Left renal cortex interstitium (tissue), 4 donors: ENCODE results near the gene RPL37. TPM values are rescaled to one million over a fixed set of nuclear protein-coding genes. Genes with fewer than 3 reads are reported as not detected.
"Not testable (repeated sequence)": the region's sequence is repeated elsewhere in the genome, so short reads cannot be mapped to it uniquely, and the experiment has no call there.

Source experiments
- DNase-seq, 4 donors: peaks; one replicate each; pipeline ENCODE4 v3.0.0-alpha.2; 2013; ENCODE audit warnings: low read depth in 4 of 4, low spot score in 2 of 4, missing footprints in 1 of 4
- polyA plus RNA-seq, 4 donors: library from polyadenylated mRNA; unstranded; fragments of 120-200 nt; gene quantifications; one replicate each; pipeline ENCODE4 v1.2.1, GENCODE V29; 2013; ENCODE audit not compliant: insufficient read length in 4 of 4

The RPL37 gene
- 1,000 to 10,000 TPM; 1,683 to 2,189 (median 2,054) TPM for polyA plus RNA-seq

GRCh38 chr5:40834849-40835787, at the start of gene RPL37:
TSS of gene RPL37 (minus strand) at chr5:40835222. CDS start at chr5:40835185, 37 bp downstream.
- peak; percentile 87 to 95 (median 94) for DNase-seq

- DNase-seq: not testable (repeated sequence)
Observed at GRCh38 chr5:40883051-40883450, 48.0 kb upstream of the RPL37 start.

GRCh38 chr5:40882291-40882690, 47.3 kb upstream of the RPL37 start:
- no peak for DNase-seq

GRCh38 chr5:40879163-40879942, 44.3 kb upstream of the RPL37 start:
- no peak for DNase-seq

GRCh38 chr5:40877371-40877988, 42.5 kb upstream of the RPL37 start:
- no peak for DNase-seq

- DNase-seq: no peak
Observed at GRCh38 chr5:40875958-40876357, 40.9 kb upstream of the RPL37 start.

- DNase-seq: no peak
Observed at GRCh38 chr5:40873286-40873880, 38.4 kb upstream of the RPL37 start.

- DNase-seq: not testable (repeated sequence)
Observed at GRCh38 chr5:40872253-40872652, 37.2 kb upstream of the RPL37 start.

- no peak for DNase-seq
Observed at GRCh38 chr5:40871177-40871576, 36.2 kb upstream of the RPL37 start.

- DNase-seq: no peak
Observed at GRCh38 chr5:40869384-40869783, 34.4 kb upstream of the RPL37 start.

- DNase-seq: no peak
Observed at GRCh38 chr5:40866844-40867243, 31.8 kb upstream of the RPL37 start.

- not testable (repeated sequence) for DNase-seq
Observed at GRCh38 chr5:40865004-40865403, 30.0 kb upstream of the RPL37 start.

- no peak for DNase-seq
Observed at GRCh38 chr5:40860711-40861110, 25.7 kb upstream of the RPL37 start.

- DNase-seq: no peak
Observed at GRCh38 chr5:40853632-40854192, 18.7 kb upstream of the RPL37 start.

- no peak for DNase-seq
Observed at GRCh38 chr5:40847525-40847924, 12.5 kb upstream of the RPL37 start.

- DNase-seq: no peak
Observed at GRCh38 chr5:40846371-40846770, 11.3 kb upstream of the RPL37 start.

GRCh38 chr5:40844565-40844964, 9.5 kb upstream of the RPL37 start:
- no peak for DNase-seq

GRCh38 chr5:40842351-40842750, 7.3 kb upstream of the RPL37 start:
- no peak for DNase-seq

GRCh38 chr5:40841068-40841805, 6.2 kb upstream of the RPL37 start, which contains the start of gene CARD6:
TSS of gene CARD6 (plus strand) at chr5:40841367. CDS start at chr5:40841383, 16 bp downstream.
- DNase-seq: no peak
